HCEC 1CT (cell line): ENCODE results near the gene EPS8L1.
A peak's percentile ranks its signal among the peaks of the same experiment; 100 is the strongest.

Experiments used
- DNase-seq: peaks from one replicate; pipeline ENCODE4 v3.0.0-alpha.2; 2017

EPS8L1 gene

GRCh38 chr19:55080968-55081769, 5.5 kb downstream of the EPS8L1 start:
- peak; percentile 34 for DNase-seq

DNA sequence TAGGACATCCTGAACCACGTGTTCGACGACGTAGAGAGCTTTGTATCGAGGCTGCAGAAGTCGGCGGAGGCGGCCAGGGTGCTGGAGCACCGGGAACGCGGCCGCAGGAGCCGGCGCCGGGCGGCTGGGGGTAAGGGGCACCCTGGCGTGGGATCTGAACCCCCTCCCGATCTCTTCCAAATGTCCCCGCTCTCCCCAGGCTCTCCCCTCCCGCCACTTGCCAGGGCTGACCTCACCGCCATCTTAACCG, 6.0 kb downstream of the EPS8L1 start:
- no peak for DNase-seq

DNA sequence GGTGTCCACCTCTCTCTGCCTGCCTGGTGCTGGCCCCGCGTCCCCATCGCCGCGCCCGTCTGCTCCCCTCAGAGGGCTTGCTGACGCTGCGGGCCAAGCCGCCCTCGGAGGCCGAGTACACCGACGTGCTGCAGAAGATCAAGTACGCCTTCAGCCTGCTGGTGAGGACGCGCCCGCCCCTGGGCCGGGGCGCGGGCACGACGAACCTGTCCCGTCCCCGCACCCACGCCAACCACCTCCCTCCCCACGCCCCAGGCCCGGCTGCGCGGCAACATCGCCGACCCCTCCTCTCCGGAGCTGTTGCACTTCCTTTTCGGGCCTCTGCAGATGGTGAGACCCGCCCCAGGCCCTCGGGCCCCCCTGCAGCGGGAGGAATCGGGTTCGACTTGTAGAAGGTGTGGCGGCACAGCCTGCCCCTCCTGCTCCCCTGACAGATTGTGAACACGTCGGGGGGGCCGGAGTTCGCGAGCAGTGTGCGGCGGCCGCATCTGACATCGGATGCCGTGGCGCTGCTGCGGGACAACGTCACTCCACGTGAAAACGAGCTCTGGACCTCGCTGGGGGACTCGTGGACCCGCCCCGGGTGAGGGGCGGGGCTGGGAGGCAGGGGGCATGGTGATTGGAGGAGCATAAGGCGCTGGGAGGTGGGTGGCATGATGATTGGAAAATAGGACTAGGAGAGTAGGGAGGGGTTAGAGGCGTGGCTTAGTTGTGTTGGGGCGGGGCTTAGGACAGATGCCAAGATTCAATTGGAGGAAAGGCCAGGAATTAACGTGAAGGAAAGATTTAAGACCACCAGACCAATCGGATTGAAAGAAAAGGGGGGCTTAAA, 6.6 kb downstream of the EPS8L1 start:
- DNase-seq = no peak

- no peak for DNase-seq
Measured at GRCh38 chr19:55083004-55083850, 7.6 kb downstream of the EPS8L1 start.

DNA sequence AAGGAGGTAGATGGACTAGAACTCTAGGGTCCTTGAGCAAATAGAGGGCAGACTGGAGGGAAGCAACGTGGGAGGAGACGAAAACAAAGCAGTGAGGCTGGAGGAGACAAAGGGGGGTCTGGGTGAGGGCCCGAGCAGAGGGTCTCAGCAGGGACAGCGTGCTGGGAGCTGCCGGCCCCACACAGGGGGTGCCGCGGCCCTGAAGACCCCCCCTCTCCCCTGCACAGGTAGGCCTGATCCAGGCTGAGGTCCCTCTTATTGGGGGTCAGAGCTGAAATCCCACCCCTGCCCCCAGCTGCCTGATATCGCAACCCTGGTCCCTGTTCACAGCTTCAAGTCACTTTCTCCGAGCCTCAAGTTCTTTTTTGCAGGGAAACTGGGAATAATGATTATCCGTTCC, 8.7 kb downstream of the EPS8L1 start:
- DNase-seq = no peak

- no peak for DNase-seq
Measured at GRCh38 chr19:55085923-55086715, 10.4 kb downstream of the EPS8L1 start.

DNA sequence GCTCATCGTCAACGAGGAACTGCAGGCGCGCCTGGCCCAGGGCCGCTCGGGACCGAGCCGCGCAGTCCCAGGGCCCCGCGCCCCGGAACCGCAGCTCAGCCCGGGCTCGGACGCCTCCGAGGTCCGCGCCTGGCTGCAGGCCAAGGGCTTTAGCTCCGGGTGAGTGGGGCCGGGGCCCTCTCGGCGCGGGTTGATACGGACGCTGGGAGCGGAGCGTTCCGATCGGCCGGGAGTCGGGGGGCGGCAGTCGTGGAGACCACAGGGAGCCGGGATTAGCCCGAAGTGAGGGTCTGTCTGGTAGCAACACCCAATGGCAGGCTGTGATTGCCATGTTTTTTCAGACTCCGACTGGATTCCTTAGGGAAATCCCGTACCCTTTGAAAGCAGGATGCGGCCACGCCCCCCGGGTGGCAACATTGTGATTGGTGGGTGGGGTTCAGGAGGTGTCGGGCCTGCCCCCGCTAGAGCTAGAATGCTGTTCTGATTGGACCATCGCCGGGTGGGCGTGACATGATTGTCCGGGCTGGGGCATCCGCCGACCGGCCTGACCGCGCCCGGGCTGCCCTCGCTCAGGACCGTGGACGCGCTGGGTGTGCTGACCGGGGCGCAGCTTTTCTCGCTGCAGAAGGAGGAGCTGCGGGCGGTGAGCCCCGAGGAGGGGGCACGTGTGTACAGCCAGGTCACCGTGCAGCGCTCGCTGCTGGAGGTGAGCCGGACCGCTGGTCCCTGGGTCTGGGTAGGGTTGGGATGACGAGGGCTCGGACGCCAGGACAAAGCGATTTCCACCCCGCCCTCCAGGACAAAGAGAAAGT, 11.3 kb downstream of the EPS8L1 start:
- DNase-seq = peak; percentile 95

GRCh38 chr19:55087542-55087901, 11.9 kb downstream of the EPS8L1 start:
- DNase-seq = no peak

GRCh38 chr19:55088021-55088451, 12.4 kb downstream of the EPS8L1 start:
- no peak for DNase-seq

- no peak for DNase-seq
Measured at GRCh38 chr19:55088543-55089341, 13.1 kb downstream of the EPS8L1 start.

DNA sequence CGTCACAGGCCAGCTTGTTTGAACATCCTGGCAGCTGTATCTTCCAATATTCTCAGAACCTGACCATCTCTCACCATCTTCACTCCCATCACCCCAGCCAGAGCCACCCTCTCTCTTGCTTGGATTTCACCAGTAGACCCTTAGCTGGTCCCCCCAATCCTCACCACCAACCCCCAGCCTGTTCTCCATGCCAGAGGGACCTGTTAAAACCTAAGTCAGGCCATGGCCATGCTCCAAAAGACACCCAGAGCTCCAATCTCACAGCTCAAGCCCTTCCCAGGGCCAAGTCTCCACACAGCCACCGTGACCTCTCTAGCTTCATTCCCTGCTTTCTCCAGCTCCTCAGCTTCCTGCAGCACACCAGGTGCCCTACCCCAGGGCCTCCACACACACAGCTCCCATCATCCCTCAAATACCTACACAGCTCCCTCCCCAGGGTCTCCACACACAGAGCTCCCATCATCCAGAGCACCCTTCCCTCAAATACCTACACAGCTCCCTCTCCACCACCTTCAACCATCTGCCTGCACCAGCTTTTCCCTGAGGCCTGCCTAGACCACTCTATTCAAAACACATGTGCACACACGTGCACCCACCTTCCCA, 13.8 kb downstream of the EPS8L1 start:
- no peak for DNase-seq

- DNase-seq = no peak
Measured at GRCh38 chr19:55090564-55090963, 14.9 kb downstream of the EPS8L1 start.

DNA sequence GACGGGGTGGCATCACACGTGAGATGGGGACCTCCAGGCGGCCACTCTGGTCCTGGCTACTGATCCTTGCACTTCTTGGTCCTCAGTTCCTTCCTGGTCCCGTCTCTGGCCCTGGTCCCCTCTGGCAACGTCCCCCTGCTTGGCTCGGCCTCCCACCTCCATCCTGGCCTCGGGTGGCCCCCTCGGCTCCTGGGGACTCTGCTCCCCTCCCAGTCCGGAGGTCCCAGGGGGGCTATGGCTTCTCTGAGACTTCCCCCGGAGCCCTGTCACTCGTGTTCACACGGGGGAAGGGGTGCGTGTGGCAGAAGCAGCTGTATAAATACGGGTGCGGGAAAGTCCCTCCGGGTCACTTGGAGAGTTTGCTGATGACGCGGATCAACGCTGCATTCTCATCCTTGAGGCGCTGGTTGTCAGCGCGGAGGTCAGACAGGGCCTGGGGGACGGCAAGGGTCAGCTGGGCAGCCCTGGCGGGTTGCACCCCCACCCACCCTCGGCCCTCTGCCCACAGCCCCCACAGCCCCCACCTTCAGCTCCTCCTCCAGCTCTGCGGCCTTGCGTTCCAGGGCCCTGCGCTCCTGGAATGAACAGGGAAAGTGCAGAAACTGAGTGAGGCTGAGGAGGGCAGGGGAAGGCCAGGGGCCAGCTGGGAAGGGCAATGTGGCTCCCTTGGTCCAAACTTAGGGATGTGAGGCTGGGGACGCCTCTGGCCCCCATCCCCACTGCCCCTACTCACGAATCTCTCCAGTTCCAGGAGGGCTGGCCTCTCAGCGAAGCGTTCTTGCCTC, 15.6 kb downstream of the EPS8L1 start:
- DNase-seq = no peak

GRCh38 chr19:55091955-55092354, 16.3 kb downstream of the EPS8L1 start:
- DNase-seq = no peak

DNA sequence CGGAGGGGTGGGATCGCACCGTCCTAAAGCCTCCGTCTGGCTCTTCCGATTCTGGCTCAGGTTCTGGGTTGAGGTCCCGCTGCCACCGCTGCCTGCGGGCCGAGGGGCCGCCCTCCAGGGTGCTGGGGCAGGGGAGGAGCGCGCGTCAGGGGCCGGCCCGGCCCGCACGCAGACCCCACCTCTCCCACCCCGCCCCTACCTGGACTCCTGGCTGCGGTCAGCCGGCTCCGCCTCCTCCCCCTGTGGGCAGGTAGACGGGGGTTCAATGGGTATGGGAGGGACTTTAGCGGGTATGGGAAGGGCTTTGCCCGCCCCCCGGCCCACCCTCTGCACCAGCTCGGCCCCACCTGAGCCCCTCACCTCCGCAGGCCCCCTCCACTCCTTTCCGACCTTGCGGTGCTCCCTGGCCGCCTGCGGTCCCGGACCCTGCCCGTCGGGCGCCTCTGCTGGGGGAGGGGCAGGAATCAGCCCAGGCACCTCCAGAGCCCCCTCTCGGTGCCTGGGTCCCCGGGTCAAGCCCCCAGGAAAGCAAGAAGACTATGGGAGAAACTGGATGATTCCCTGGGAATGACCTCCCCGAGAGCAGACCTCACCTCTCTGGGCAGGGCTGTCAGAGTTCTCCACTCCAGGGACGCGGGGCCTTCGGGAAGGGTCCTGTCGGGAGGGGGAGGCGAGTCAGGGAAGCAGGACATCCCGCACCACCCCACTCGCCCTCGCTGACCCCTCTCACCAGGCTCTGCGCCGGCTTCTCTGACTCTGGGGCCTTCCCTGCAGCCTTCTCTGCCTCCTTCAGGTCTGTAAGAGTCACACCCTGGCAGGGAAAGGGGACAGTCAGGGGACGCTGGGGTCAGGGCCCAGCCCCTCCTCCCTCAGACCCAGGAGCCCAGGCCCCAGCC, 17.0 kb downstream of the EPS8L1 start:
- DNase-seq = no peak

DNA sequence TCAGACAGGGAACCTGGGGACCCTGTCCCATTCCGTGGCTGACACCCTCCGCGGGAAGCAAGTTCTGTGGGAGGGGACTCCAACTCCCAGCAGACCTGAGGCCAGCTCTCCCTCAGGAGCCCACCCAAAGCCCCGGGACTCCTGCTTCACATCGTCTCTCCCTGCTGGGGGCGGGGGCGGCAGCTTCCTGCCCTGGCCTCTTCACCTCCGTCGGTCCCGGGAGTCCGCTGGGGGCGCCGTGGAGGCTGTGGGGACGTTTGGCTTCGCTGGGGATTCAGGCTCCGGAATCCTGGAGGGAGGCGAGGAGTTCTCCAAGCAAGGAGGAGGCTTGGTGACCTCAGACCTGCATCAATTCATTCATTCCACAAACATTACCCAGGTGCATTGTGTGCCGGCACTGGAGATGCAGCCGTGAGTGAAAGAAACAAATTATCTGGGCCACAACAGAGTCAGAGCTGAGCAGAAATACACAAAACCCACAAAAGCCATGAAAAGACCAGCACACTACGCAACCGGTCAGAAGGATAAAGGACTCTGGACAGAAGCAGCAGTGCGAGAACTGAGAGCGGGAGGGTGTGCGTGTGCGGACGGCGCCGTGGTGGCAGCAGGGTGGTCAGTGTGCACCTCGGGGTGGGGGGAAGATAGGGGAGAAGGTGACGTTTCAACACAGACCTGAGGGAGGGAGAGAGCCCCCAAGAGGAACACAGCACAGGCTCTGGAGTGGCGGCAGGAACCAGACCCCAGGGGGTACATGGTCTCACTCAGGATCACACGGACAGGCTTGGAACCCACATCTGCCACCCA, 19.0 kb downstream of the EPS8L1 start:
- no peak for DNase-seq

DNA sequence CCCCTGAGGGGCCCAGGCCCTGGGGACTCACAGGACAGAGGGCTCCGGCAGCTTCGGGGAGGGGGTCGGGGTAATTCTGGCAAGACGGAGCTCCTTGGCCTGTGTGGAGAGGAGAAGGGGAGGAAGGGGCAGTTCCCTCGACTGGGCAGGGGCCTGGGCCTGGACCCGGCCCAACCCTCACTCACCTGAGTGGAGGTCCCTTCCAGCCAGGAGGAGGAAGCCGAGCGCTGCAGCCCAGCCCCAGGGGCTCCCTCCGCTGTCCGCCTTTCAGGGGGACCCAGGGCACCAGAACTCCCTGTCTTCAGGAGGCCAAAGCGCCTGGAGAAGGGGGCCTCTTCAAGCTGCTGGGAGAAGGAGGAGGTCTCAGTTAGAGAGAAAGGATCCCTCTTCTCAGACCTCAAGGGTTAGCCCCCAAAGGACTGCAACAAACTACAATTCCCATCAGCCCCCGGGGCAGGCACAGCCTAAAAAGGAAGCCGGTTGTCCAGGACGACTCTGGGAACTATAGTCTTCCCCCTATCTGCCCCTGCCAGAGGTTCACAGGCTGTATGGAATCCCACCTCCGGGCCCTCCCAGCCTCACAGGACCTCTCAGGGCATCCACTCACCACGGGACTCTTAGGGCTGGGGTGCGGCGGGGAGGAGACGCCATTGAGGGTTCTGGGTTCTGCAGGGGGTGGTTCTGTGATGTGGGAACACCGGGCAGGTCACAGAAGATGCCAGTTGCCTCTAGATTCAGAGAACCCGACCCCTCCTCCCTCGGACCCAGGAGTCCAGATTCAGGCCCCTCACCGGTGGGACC, 19.8 kb downstream of the EPS8L1 start:
- DNase-seq = no peak
